ENCODE measurements around the gene DENND6A. TPM values are rescaled to one million over a fixed set of nuclear protein-coding genes. Genes with fewer than 3 reads are reported as not detected.

The DENND6A gene
- 8.8 and 10.8 TPM in 2 replicates for polyA plus RNA-seq (2011; rRNA removed)
- 10.9 and 16.6 TPM in 2 replicates for polyA minus RNA-seq (2011; rRNA and poly(A)+ RNA removed)

- Histone ChIP-seq H3K4me3 (ENCODE audit: low read depth, low read length) (peak within 1 kb of the TSS; percentile 78), H3K27me3 (ENCODE audit: control insufficient read depth, insufficient read depth, low read length) (no peaks in the 10 kb centered on the region), H3K9me3 (ENCODE audit: control insufficient read depth, insufficient read depth, low read length) (no peaks in the 10 kb centered on the region), H3K27ac (ENCODE audit: low read depth, low read length) (peak within 1 kb of the TSS; percentile 54)
- CTCF ChIA-PET, result no interaction called here
- TF ChIP-seq CTCF (IDR thresholded peaks at IDR 0.05; ENCODE audit: low read depth, low read length), result no peak
- DNase-seq (ENCODE audit: low read depth, low spot score), result peak; percentile 76
- POLR2A ChIA-PET, result interaction anchor here (0.6 to 1.4 kb wide), 3 partner anchors 12 to 95 kb away, joined by 3 to 4 read pairs (median 4); partner anchors contain the start of genes ARF4 and SLMAP
Observed at GRCh38 chr3:57692396-57693147, at the start of gene DENND6A. TSS of gene DENND6A (minus strand) at chr3:57693077. CDS start at chr3:57693018, 59 bp downstream.

- H3K4me3 ChIP-seq (ENCODE audit: low read depth, low read length), result no peak overlapping the region
- H3K9me3 ChIP-seq (ENCODE audit: control insufficient read depth, insufficient read depth, low read length), result no peaks in the 10 kb centered on the region
- ChIA-PET CTCF (no interaction called here), POLR2A (no interaction called here)
- DNase-seq (ENCODE audit: low read depth, low spot score), result no peak
- no peak for TF ChIP-seq CTCF (IDR thresholded peaks at IDR 0.05; ENCODE audit: low read depth, low read length)
- no peaks in the 10 kb centered on the region for H3K27me3 ChIP-seq (ENCODE audit: control insufficient read depth, insufficient read depth, low read length)
- H3K27ac ChIP-seq (ENCODE audit: low read depth, low read length), result no peak overlapping the region
Observed at GRCh38 chr3:57740027-57740426, 47.1 kb upstream of the DENND6A start.

- Histone ChIP-seq H3K4me3 (ENCODE audit: low read depth, low read length) (no peak overlapping the region), H3K27me3 (ENCODE audit: control insufficient read depth, insufficient read depth, low read length) (no peaks in the 10 kb centered on the region), H3K27ac (ENCODE audit: low read depth, low read length) (no peak overlapping the region), H3K9me3 (ENCODE audit: control insufficient read depth, insufficient read depth, low read length) (no peaks in the 10 kb centered on the region)
- no peak for TF ChIP-seq CTCF (IDR thresholded peaks at IDR 0.05; ENCODE audit: low read depth, low read length)
- no peak for DNase-seq (ENCODE audit: low read depth, low spot score)
- POLR2A ChIA-PET, result no interaction called here
- CTCF ChIA-PET, result no interaction called here
Observed at GRCh38 chr3:57738391-57738790, 45.5 kb upstream of the DENND6A start.

GRCh38 chr3:57737840-57738239 lies 45.0 kb upstream of the DENND6A start:
- ChIA-PET CTCF (no interaction called here), POLR2A (no interaction called here)
- DNase-seq (ENCODE audit: low read depth, low spot score), result no peak
- Histone ChIP-seq H3K4me3 (ENCODE audit: low read depth, low read length) (no peak overlapping the region), H3K27me3 (ENCODE audit: control insufficient read depth, insufficient read depth, low read length) (no peaks in the 10 kb centered on the region), H3K9me3 (ENCODE audit: control insufficient read depth, insufficient read depth, low read length) (no peaks in the 10 kb centered on the region), H3K27ac (ENCODE audit: low read depth, low read length) (no peak overlapping the region)
- no peak for TF ChIP-seq CTCF (IDR thresholded peaks at IDR 0.05; ENCODE audit: low read depth, low read length)

GRCh38 chr3:57735405-57735804 lies 42.5 kb upstream of the DENND6A start:
- POLR2A ChIA-PET, result no interaction called here
- H3K9me3 ChIP-seq (ENCODE audit: control insufficient read depth, insufficient read depth, low read length), result no peaks in the 10 kb centered on the region
- no peaks in the 10 kb centered on the region for H3K27me3 ChIP-seq (ENCODE audit: control insufficient read depth, insufficient read depth, low read length)
- no peak overlapping the region for H3K4me3 ChIP-seq (ENCODE audit: low read depth, low read length)
- no peak for TF ChIP-seq CTCF (IDR thresholded peaks at IDR 0.05; ENCODE audit: low read depth, low read length)
- CTCF ChIA-PET, result no interaction called here
- H3K27ac ChIP-seq (ENCODE audit: low read depth, low read length), result no peak overlapping the region
- DNase-seq (ENCODE audit: low read depth, low spot score), result no peak

Data from AG04450 (cell line).